GM21381 (cell line): ENCODE data around the gene VAMP8.
"Not testable (repeated sequence)": the region's sequence is repeated elsewhere in the genome, so short reads cannot be mapped to it uniquely, and the experiment has no call there.

ENCODE experiments used
- ATAC-seq: cut with Tn5 transposase; IDR thresholded peaks from one replicate; pipeline ENCODE4 v1.9.1; 2021; ENCODE audit warnings: mild to moderate bottlenecking, moderate library complexity; ENCODE audit not compliant: unreplicated experiment

The VAMP8 gene

GRCh38 chr2:85579266-85579935, 2.0 kb downstream of the VAMP8 start:
- no peak for ATAC-seq

DNA sequence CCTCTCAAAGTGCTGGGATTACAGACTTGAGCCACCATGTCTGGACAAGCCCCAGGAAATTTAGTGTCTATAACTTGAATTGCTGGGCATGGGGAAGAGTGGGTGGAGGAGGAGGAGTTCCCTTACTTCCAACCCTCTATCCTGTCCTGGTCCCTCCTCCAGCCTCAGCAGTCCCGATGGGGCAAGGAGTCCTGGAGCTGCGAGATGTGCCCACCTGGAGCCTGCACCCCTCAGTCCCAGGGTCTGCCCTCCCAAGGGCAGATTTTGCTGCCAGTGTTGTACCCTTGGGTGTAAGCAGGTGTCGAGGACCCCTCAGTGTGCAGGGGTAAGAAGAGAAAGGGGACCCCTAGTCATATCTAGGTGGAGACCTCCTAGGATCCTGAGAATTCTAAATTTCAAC, 2.8 kb downstream of the VAMP8 start:
- no peak for ATAC-seq

- no peak for ATAC-seq
Observed at GRCh38 chr2:85582492-85582891, 5.1 kb downstream of the VAMP8 start.

- peak; percentile 51 for ATAC-seq
Observed at GRCh38 chr2:85583667-85584353, 6.4 kb downstream of the VAMP8 start.

- ATAC-seq = peak; percentile 29
Observed at GRCh38 chr2:85584354-85584856, 7.0 kb downstream of the VAMP8 start, which contains the start of gene VAMP5. TSS of gene VAMP5 (plus strand) at chr2:85584431. CDS start at chr2:85584491, 60 bp downstream.

DNA sequence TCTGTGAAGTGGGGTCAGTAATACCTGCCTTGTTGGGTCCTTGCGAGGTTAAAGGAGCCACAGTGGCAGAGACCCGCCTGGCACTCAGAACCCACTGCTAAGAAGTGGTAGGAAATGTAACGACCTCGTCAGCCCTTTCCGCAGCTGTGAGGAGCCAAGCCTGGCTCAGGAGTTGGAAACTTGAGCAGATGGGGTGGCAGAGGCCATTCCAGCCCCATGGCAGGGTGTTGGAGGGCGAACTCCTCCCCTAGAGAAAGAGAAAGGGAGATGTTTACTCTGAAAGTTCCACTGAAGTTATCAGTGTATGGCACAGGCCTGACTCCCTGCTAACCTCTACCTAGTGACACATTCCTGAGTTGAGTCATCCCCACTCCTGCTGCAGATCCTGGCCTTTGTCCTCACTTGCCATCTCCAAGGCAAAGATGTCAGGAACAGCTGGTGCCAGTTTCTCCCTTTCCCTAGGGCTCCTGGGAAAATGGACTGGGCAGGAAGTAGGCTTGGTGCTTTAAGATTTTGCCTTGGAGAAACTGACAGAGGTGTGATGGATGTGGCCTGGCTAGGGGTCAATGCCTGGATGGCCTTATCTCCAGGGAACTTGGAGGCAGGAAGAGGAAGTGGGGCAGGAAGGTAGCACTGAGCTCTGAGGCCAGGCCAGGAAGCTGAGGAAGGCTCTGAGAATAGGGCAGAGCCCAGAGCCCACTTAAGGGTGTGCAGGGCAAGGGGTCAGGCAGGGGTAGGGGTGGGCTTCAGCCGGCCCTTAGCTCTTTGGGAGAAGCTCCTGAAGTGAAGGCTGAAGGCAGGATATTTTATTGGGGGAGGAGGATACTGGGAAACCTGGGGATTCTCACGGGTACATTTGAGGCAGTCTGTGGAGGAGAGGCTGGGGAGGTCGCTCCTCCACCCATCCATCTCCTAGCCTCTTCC, 7.7 kb downstream of the VAMP8 start:
- ATAC-seq = peak; percentile 27

DNA sequence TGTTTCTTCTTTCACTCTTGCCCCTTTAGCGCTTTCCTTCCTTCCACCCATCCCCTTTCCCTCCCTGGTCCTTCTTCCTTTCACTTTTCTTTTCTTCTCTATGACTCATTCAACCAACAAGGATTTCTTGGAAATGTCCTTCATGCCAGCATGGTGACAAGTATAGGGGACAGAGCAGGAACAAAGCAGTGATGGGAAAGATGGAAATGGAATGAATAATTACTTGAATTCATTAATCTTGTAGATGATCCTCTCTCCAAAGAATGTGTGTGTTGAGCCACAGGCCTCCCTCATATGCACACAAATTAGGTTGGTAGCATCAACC, 8.4 kb downstream of the VAMP8 start:
- ATAC-seq = no peak

GRCh38 chr2:85588236-85588635, 10.8 kb downstream of the VAMP8 start:
- no peak for ATAC-seq

- ATAC-seq = no peak
Observed at GRCh38 chr2:85588645-85589044, 11.3 kb downstream of the VAMP8 start.

DNA sequence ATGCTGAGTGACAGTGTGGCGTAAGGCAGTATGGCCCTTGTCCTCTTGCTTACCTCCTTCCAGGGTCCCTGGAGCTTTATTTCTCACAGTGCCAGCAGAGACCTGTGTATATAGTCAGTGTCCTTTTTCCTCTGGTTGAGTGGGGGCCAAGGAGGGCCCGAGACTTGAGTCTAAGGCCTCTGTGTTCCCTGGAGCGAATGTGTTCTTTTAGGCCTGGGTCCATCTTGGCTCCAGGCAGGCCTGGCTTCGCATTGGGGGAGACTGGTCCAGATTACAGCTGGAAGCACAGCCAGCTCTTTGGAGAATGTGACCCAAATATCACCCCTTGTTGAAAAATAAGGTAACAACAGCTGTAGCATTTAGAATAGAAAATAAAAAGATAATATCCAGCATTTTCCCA, 11.8 kb downstream of the VAMP8 start:
- no peak for ATAC-seq

GRCh38 chr2:85589982-85590791, 12.8 kb downstream of the VAMP8 start:
- ATAC-seq = no peak

DNA sequence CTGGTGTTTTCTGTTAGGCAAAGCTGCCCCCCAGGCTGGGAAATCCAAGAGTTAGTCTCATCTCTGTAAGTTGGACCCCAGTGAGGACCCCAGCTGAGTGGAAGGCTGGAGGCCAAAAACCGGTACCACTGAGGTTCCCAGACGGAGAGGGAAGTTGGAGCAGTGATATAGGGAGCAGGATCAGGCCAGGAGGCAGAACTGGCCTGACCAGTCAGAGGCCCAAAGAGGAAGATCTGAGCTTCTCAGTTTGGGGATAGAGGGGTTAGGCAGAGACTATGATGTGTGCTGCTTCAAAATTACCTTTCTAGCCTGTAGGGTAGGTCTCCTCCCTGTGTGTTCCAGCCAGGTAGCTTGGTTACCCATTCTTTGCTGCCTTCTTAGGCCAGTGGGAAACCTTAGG, 13.6 kb downstream of the VAMP8 start:
- ATAC-seq = no peak

DNA sequence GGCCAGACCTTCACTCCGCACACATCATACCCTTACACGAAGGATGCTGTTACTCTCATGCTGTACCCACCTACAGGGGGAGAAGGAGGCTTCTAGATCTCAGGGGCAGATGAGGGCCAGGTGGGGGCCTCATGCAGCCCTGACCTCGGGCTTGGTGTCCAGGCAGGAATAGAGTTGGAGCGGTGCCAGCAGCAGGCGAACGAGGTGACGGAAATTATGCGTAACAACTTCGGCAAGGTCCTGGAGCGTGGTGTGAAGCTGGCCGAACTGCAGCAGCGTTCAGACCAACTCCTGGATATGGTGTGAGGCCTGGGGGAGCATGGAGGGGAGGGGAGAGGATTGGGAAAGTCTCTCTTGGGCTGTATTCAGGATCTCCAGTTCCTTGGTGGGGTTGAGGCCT, 14.2 kb downstream of the VAMP8 start:
- ATAC-seq = no peak

DNA sequence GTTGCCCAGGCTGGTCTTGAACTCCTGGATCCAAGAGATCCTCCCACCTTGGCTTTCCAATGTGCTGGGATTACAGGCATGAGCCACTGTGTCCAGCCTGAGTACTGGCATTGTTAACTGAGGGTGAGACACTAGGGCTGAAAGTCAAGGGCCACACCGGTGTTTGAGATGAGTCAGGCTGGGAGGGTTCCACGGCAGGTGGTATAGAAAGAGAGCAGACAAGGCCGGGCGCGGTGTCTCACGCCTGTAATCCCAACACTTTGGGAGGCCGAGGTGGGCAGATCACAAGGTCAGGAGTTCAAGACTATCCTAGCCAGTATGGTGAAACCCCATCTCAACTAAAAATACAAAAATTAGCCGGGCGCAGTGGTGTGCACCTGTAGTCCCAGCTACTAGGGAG, 14.9 kb downstream of the VAMP8 start:
- ATAC-seq = not testable (repeated sequence)

DNA sequence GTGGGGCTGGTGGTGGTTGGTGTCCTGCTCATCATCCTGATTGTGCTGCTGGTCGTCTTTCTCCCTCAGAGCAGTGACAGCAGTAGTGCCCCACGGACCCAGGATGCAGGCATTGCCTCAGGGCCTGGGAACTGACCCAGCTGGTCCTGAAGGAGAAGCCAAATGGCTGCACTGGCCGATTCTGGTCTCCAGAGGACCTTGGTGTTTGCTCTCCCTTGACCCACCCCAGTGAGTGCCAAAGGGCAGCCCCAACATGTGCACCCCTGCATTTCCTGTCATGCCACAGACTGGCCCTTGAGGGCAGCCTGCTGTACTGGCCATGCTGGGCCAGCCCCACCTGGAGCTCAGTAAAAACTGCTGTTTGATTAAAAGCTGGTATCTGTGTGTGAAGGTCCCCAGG, 15.6 kb downstream of the VAMP8 start:
- ATAC-seq = no peak

DNA sequence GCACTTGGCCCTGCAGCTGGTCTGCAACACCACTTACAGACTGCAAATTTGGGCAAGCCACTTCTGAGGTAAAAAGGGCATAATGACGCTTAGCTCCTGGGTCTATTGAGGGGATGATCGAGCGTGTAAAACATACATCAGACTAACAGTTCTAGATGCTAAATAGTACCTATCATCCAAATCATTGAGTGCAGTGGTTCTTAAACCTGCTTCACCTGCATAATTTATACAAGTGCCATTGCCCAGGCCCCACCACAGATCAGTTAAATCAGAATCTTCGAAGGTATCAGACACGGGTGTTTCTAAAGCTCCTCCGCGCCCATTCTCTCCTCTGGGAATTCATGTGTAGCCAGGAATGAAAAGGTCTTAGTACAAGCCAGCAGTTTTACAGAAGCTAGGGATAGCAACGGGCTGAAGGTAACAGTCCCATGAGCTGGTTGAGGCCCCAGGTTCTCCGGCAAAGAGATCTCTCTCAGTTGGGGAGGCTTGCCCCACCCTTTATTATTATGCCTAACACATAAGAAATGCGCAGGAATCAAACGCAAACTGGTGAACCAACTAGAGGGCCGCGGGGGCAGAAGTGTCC, 17.4 kb downstream of the VAMP8 start:
- no peak for ATAC-seq

DNA sequence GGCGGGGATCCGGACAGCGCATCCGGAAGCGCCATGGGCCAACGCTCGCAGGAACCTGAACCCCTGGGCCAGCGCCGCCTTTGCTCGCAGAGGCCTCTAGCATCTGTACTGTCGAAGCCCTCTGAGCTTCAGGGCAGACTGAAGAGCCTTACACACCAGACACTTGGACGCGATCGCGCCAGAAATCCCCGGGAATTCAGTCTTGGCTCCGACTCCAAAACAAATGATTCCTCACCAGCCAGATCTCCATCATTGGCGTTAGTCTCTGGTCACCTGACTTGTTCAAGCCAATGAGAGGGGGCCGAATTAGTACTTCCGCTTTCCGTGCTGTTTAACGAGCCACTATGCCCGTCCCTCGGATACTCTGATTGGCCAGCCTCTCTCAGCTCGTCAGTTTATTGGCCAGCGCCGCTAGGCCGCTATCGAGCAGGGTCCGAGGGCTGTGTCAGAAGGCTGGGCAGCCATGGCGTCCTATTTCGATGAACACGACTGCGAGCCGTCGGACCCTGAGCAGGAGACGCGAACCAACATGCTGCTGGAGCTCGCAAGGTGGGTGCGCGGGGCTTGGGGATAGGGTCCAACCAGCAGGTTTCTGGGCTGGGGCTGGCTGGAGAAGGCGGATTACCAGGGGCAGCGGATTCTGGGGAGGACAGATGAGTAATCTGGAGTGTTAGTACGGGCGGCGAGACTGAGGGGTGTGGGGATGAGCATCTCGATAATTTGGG, 18.1 kb downstream of the VAMP8 start, which contains the start of gene RNF181:
Gene RNF181, plus strand, starts transcription at position 445 of the 725 bp plus-strand sequence. Its CDS starts 19 bp downstream, at position 464.
- peak; percentile 98 for ATAC-seq

GRCh38 chr2:85596026-85596333, 18.6 kb downstream of the VAMP8 start:
- ATAC-seq = no peak

DNA sequence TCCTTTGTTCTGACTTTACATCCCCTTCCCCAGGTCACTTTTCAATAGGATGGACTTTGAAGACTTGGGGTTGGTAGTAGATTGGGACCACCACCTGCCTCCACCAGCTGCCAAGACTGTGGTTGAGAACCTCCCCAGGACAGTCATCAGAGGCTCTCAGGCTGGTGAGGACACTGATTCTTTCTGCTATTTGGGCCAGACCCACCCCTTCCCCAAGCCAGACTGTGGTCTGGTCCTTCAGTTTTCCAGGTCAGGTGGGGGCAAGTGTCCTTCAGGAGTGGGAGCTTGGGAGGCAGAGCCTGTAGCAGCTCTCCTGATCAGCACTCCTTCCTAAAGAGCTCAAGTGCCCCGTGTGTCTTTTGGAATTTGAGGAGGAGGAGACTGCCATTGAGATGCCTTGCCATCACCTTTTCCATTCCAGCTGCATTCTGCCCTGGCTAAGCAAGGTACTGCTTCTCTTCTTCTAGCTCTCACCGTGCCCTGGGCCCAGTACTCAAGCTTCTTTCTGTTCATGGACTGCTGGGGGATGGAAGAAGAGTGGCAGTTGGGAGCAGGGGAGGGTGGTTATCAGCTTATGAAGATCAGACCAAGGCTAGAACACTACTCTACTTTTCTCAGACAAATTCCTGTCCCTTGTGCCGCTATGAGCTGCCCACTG, 19.2 kb downstream of the VAMP8 start:
- no peak for ATAC-seq
